HG02588 (cell line): ENCODE measurements around the gene TNIK.

Source experiments
- ATAC-seq: cut with Tn5 transposase; IDR thresholded peaks from one replicate; pipeline ENCODE4 v1.9.1; 2021; ENCODE audit warnings: mild to moderate bottlenecking, moderate library complexity; ENCODE audit not compliant: unreplicated experiment

The TNIK gene

DNA sequence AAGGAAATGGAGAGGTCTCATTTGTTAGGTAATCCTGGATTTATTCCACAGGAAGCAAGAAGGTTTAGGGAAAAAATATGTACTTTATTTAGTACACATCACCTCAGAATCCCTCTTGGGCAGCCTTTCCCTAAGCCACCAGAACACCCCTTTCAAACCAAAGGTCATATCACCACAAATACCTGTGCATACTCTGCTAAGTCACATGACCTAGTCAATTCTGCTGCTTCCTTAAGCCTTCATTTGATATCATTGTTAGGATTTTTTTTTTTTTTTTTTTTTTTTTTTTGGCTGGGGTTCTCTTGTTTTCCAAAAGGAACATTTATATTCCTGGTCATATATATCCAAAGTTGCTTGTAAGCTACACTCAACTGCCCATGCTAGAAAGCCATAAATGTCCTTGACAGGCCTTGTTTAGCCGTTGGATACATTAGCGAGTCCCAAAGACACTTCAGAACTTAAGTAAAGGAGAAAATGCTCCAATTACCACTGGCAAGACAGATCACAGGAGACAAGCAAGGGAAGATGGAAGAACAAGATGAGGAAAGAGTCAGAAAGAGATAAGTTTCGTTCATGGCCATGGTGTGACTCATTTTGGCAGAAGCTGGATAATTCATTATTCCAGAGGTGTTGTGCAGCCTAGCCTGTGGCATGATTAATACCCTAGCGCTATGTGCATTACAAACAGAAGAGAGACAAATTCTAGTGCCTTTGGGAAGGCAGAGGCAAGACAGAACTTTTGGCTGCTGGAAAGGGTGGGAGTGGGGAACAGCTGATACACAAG, 278.1 kb downstream of the TNIK start:
- ATAC-seq, result no peak

DNA sequence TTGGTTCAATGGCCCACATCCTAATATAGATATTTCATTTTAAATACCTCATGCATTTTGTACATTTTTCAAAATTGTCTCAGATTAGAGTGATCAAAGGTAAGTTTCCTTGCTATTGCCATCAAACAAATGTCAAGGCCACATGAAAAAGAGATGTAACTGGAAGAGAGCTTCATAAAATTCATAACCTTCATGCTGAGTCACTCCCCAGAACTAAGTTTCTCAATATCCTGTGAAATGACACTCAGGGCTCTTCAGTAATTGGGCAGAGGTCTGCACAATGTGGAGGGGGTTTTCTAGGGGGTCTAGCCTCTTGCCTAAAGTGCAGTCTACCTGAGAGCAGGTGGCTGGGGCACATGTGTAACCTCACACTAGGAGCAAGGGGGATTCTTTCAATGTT, 281.5 kb downstream of the TNIK start:
- ATAC-seq, result no peak

DNA sequence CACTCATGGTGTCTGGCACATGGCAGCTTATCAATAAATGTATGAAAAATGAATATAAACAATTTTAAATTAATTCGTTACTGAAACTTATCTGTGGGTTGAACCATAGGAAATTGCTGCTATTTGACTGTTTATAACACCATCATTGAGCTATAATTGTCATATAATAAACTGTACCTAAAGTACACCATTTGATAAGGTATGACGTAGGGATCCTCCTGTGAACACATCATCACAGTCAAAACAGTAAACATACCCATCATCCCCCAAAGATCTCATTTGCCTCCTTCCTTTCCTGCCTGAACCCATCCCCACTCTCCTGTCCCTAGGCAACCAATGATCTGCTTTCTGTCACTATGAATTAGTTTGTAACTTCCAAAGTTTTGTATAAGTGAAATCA, 282.7 kb downstream of the TNIK start:
- ATAC-seq, result no peak

DNA sequence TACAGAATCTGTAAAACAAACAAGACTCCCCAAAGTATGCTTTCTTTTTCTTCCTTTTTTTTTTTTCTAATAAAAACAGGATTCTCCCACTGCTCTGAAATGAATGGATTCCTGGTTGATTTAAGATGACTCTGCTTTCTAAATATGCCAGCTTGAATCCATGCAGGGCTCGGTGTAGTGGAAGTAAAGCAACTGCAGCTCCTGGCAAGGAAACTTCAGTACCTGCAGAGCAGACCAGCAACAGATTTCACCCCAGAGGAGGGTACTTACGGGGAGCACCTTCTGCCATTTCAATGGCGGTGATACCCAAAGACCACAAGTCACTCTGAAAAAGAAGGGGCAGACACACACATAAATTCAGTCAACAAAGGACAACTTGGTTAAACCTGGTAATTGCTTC, 283.1 kb downstream of the TNIK start:
- ATAC-seq, result no peak

DNA sequence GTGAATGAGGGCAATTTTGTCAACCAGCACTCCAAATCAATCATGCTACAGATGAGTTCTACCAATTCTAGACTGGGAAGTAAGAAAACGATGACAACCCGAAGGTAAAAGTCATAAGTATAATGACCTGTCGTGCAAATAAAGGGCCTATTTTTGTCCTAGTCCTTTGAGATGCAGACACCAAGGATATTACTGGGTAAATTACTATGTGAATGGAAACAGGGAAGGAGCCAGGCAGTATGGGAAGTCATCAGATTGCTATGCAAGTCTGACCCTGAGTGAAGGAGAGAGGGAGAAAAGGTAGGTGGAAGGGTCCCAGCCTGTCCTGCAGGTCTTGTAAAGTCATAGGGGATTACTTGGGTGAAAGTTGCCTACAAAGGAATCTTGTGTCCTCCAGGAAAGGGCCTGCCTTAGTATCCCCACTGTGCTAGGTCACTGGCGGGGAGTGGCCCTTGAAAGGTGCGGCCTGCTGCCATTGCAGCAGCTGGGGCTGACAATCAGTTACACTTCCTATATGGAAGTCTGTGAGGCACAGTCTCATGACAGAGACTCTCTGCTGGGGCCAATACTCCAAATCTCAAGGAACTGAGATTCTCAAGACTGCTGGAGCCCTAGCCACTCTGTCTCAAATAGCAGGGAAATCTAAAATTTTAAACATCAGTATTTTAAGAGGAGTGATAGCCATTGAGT, 283.8 kb downstream of the TNIK start:
- no peak for ATAC-seq

DNA sequence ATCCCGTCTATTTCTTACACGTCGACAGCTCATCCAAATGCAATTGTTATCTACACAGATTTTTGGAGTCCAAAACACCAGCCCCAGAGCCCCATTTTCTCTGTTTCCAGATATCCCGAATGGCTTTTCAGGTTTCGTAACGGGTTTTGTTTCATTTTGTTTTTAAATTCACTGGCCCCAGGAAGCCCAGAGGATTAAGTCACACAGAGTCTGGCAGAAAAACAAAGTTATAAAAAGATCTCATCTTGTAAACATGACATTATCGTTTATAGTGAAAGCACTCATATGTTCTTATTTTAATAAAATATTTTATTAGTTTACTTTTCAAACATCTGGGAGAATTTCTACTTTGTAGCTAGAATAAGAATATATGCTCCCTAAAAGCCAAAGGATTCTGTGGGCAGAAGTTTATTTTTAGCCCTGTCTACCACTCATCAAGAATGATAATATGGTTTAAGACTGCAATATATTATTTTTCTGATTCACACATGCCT, 284.4 kb downstream of the TNIK start:
- ATAC-seq, result no peak

DNA sequence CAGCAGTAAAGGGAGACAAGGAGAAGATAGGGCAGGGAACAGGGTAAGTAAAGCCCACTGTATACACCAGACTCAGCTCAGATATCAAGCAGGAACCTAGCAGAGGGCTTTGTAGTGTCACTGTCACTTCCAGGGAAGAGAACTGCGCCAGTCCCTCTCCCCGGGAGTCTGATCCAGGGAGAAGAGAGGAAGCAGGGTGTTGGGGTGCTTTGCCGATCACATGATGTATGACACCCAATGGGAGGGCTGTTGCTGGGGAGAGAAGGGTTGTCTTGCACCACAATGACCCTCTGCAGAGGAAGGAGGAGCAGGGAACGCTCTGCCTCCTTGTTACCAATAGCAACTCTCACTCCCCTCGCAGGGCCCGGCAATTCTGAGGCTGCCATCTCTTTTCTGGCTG, 286.5 kb downstream of the TNIK start:
- ATAC-seq, result no peak

DNA sequence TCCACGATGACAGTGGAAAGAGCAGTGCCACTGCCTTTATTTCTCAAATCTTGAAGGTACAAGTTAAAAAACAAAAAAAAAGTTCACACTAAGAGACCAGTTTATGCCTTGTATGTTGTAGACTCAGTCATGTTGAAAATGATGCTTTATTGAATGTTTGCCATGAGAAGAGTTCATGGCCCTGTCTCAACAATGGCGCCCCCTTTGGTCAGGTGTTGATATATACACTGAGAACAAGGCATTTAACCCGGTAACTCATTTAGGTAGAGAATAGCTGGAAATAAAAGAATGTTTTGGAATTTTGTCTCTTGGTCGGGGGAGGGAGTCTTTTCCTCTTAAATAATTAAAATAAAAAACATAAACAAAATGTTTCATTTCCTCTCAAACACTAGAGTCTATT, 288.1 kb downstream of the TNIK start:
- no peak for ATAC-seq

DNA sequence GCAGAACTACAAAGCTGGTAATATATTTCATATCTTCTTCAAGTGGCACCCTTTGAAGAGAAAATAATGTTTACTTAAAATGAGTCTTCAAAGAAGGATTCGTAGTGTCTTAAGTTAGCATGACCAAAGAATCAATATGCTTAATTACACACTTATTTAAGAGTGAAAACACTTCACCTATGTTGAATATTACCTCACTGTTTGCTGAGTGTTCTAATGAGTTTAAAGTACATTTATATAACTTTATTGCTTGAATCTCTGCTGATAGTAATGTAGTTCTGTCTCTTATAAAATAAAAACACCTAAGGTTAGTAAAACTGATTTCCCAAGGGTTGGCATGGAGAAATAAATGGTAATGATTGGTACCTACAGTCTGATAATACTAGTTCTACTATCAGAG, 290.3 kb downstream of the TNIK start:
- no peak for ATAC-seq

DNA sequence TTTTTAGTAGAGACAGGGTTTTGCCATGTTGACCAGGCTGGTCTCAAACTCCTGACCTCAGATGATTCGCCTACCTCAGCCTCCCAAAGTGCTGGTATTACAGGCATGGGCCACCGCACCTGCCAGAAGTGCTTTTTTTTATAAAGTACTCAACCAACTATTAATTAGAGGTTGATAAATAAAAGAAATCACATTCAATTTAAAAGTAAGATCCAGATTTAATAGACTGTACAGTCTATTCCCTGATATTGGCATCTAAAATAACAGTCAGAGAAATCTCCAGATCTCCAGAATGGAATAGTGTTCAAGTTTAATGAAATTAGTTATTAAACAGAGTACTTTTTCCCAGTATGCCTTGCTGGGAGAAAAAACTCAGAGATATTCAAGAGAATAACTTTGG, 290.8 kb downstream of the TNIK start:
- no peak for ATAC-seq

DNA sequence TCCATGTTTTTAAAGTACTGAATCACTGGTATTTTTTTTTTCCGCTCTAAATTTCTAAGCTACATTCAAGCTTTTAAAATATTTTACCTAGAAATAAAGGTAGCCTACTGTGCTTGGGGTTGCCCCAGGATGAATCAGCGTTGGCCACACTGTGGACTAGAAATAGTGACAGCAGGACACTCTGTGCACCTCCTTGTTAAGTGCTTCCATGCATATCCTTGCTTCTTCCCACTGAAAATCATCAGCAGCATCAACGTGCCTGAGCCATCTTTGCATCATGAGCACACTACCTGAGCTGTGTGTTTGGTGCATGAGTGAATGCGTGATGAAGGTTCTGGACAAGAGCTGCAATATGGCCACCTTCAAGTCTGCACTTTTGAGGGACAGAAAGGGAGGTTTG, 291.7 kb downstream of the TNIK start:
- no peak for ATAC-seq

DNA sequence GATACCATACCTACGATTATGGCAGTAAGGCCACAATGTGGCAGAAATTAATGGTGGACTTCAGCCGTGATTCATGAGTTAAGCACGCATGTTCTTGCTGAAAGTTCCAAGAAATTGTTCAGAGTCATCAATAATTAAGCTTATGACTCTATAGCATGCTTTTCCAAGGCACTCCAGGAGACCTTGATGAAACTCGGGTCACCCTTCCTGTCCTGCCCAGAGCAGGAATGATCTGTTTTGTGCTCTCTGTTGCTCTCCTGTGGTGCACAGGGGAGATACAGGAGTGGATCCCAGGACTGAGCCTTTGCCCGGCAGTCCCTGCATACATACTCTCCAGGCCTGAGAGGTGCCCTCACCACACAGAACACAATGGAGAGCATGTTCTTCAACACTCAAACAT, 292.1 kb downstream of the TNIK start:
- ATAC-seq, result no peak

DNA sequence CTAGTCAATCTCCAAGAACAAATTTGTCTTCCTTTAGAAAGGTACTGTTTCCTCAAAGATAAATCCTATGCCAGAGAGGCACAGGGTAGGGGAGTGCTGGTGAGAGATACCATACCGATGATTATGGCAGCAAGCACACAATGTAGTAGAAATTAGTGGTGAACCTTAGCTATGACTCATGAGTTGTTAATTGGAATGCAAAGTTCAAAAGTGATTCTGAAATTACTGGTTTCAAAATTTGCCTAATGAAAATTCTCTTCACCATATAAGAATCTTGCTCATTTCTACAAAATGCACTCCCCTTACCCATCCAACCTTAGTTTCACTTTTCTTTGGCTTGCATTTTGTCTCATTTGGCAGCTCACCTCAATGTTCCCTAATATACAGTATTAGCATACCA, 294.2 kb downstream of the TNIK start:
- no peak for ATAC-seq

DNA sequence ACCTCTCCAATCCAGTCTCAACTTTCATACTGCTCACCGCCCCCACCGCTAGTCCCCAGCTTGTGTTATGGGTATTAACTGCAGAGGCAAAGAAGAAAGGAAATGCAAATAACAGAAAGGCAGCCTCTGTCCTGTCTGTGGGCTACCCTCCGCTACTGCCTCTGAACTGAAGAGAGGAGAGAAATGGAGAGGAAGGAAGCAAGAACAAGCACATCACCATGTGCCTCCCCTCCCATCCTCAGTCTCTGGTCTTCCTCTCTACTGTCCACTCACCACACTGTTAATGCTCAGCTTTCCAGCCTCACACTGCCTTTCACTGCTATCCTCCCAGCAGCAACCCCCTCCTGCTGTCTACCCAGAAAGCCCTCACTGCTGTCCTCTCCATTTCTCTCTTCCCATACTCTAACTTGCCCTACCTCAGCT, 294.7 kb downstream of the TNIK start:
- ATAC-seq, result no peak

DNA sequence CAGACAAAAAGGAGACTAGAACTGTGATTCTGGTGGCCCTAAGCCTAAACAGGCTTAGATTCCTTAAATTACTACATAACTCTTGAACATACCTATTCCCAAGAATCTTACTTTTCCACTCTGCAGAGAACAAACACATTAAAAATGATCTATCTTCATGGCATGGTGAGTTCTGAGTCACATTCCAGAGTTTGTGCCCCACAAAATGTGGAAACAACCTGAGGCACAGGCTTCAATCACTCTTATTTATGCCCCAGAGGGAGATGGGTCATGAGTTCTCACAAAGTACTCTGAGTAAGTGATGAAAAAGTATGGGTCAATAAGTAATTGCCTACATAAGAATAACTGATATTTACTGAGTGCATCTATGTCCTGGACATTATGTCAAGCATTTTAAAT, 296.1 kb downstream of the TNIK start:
- no peak for ATAC-seq

DNA sequence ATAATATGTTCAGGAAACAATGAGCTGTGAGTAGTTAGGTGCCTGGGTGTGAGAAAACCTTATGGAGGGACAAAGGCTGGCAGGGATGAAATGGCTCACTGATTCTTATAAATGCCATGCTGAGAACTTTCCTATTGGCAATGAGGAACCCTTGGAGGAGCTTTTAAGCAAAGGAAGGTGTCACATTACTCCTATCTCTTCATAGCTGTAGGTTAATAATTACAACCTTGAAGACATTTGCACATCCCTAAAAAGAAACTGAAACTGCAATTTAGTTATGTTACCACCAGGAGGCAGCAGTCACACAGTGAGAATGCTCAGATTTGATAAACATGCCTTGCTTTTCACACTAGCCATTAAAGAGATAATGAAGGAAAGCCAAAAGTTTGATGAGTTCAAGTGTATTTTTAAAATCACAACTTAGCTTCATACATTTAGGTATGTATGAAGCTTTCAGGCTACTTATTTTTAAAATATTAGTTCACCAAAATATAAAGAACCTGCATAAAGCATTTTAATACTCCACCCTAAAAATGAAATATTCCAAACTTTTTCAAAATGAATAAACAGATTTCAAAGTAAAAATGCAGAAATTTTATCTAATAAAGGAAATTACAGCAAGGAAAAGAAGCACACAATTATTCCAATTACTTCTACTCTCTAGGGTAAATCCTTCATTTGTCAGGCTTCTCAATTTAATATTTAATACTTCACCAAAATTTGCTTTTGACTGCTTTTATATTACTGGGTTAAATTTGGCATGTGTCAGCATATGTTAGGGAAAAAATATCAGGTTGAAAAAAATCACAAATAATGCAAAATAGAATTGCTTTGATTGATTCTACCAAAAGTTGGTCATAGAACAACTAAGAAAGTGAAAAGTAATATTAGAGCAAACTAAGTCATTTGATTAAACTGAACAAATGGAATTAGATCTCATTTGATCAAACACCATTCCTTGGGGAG, 296.8 kb downstream of the TNIK start:
- ATAC-seq, result no peak

DNA sequence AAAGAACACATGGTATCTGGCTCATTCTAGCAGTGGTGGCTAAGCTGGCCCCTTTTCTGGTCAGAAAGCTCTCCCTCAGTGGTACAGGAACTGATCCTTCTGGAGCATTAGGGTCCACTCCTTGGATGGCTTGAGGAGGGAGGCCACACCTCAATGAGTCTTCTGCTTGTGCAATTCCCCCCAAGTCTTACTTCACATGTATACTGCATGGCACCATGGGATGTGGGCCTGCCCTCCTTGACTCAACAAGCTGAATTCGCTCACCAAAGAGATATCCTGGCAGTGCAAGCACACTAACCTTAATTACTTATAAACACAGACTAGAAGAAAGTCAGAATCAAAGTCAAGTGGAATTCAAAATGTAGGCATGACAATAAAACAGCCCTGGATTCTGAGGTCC, 299.9 kb downstream of the TNIK start:
- ATAC-seq, result no peak

DNA sequence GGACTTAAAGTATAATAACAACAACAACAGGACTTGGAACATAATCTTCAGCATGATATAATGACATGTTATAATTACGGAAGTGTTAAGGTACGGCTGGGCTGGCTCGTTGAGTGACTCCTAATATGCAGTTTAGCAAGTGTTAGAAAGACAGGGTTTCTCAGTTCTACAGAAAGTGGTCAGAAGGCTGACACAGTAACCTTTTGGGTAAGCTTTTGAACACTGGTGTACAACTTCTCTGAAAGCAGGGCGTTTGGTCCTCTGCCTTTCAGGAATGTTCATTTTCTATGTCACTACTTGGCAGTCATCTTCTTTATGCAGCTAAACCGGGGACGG, 300.4 kb downstream of the TNIK start:
- ATAC-seq, result no peak

DNA sequence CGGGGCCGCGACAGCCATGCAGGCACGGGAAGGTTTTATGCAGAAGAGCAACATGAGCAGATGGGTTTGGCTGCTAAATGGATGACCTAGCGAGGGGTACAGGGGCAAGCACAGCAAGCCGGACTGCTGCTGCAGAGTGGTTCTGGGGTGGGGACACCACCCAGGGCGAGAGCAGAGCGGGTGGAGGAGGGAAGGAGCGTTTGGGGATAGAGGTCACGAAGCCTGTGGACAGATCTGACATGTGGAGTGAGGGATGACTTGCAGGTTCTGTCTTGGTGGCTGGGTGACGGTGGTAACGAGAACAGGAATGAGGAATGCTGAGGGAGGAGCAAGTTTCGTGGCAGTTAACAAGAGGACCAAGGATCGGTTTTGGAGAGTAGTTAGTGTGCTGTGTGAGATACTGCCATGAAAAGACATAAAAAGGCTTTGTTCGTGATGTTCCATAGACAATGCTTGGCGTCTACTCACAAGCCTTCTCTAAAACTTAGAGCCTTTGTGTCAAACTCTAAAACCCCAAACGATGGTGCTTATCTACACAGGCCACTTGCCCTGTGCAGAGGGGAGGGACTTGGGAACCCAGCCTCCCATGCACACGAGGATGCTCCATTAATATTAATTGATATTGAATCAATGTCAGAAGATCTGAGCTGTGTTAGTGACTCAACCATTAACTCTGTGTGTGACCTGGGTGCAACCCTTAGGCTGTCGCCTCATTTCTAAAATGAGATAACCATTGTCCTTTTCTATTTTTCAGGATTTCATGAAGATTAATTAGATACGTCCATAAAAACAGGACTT, 301.0 kb downstream of the TNIK start:
- ATAC-seq, result no peak

DNA sequence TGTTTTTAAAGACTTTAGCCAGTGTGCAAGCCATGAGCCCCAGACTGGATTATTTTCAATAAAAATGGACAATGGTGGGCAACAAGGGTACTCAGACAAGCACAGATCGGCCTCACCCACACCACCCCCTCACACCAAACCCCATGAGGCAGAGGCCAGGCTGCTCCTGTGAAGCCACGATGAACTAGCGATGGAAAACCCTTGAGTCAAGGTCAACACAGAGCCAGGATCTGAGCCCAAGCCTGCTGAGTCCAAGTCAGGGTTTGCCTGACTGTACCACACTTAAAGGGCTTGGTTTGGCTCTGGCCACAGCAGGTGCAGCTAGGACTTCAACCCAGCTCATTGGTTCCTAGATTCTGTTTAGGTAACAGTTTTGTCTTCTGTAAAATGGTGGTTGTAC, 302.2 kb downstream of the TNIK start:
- ATAC-seq, result no peak

DNA sequence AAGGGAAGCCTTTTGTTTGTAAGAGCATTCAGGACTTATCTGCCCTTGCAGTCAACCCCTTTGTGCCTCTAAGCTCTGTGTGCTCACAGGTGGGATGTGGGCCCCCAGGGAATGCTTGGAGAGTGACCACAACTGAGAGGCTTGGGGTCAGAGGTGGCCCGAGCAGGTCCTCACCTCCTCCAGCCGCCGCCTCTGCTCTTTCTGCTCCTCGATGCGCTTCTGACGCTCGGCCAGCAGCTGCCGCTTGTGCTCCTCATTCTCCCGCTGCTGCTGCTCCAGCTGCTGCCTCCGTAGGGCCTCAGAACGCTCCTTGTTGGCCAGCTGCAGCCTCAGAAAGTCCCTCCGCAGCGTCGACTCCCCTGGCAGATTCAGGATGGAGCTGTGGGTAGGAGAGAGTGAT, 302.9 kb downstream of the TNIK start:
- no peak for ATAC-seq
